Breast epithelium (tissue), 3 donors: ENCODE data around the gene RXFP2.

Source experiments
- CTCF ChIP-seq, 3 donors: fragments of 450-650 bp; IDR thresholded peaks; one replicate each; pipeline ENCODE4 v1.5.1; 2016 to 2017; ENCODE audit warnings: antibody characterized with exemption in 3 of 3, mild to moderate bottlenecking in 3 of 3, moderate library complexity in 3 of 3
- POLR2A ChIP-seq: fragments of 450-650 bp; IDR thresholded peaks from one replicate; pipeline ENCODE4 v1.6.1; 2016; ENCODE audit warnings: antibody characterized with exemption, mild to moderate bottlenecking, moderate library complexity
- POLR2AphosphoS5 ChIP-seq, 3 donors: sonication (generic); formaldehyde crosslinking; IDR thresholded peaks; one replicate each; pipeline ENCODE4 v1.6.1; 2017; ENCODE audit warnings: antibody characterized with exemption in 3 of 3

- TF ChIP-seq CTCF (IDR thresholded peaks at IDR 0.05) (no peak), POLR2A (no peak), POLR2AphosphoS5 (IDR thresholded peaks at IDR 0.05) (no peak)
Observed at GRCh38 chr13:31703780-31704179, 35.5 kb upstream of the RXFP2 start.
